MM.1S (cell line): Measurements from ENCODE around the gene CD300LB.
A peak's percentile ranks its signal among the peaks of the same experiment; 100 is the strongest.
"Not testable (repeated sequence)": the region's sequence is repeated elsewhere in the genome, so short reads cannot be mapped to it uniquely, and the experiment has no call there.

Source experiments
- DNase-seq: peaks from one replicate; pipeline ENCODE4 v3.0.0-alpha.2; 2015
- H2AFZ ChIP-seq: fragments of 300-600 bp; sonication (generic); 2 replicates; pipeline ENCODE4 v1.6.0; 2016; ENCODE audit warnings: antibody characterized with exemption, low read length
- H3F3A ChIP-seq: fragments of 300-600 bp; sonication (generic); 2 replicates; pipeline ENCODE4 v1.6.1; 2016; ENCODE audit warnings: mild to moderate bottlenecking, antibody characterized with exemption, low read length, moderate library complexity, mixed read lengths; ENCODE audit not compliant: insufficient read depth
- H3K27ac ChIP-seq: fragments of 300-600 bp; sonication (generic); 2 replicates; pipeline ENCODE4 v1.5.1; 2016; ENCODE audit warnings: mild to moderate bottlenecking, low read length
- H3K27me3 ChIP-seq: fragments of 300-600 bp; sonication (generic); replicated peaks from 2 replicates; pipeline ENCODE4 v1.6.0; 2016; ENCODE audit warnings: low read length; ENCODE audit not compliant: insufficient read depth
- H3K36me3 ChIP-seq: fragments of 300-600 bp; sonication (generic); replicated peaks from 2 replicates; pipeline ENCODE4 v1.6.1; 2016; ENCODE audit warnings: mild to moderate bottlenecking, low read length, mixed read lengths; ENCODE audit not compliant: insufficient read depth
- H3K4me1 ChIP-seq: fragments of 300-600 bp; sonication (generic); 2 replicates; pipeline ENCODE4 v1.6.1; 2016; ENCODE audit warnings: low read length, mixed read lengths
- H3K4me2 ChIP-seq: fragments of 300-600 bp; sonication (generic); 2 replicates; pipeline ENCODE4 v1.6.0; 2016; ENCODE audit warnings: low read depth, low read length
- H3K4me3 ChIP-seq: fragments of 300-600 bp; sonication (generic); 2 replicates; pipeline ENCODE4 v1.5.1; 2016; ENCODE audit warnings: low read length, mixed read lengths
- H3K79me2 ChIP-seq: fragments of 300-600 bp; sonication (generic); 2 replicates; pipeline ENCODE4 v1.6.1; 2016; ENCODE audit warnings: mixed run types, low read length, mixed read lengths
- H3K9ac ChIP-seq: fragments of 300-600 bp; sonication (generic); 2 replicates; pipeline ENCODE4 v1.6.1; 2016; ENCODE audit warnings: low read length, mixed read lengths
- H3K9me2 ChIP-seq: fragments of 300-600 bp; sonication (generic); replicated peaks from 2 replicates; pipeline ENCODE4 v1.6.1; 2016; ENCODE audit warnings: mild to moderate bottlenecking, low read length, mixed read lengths; ENCODE audit not compliant: insufficient read depth
- H3K9me3 ChIP-seq: fragments of 300-600 bp; sonication (generic); replicated peaks from 2 replicates; pipeline ENCODE4 v1.6.1; 2016; ENCODE audit warnings: mild to moderate bottlenecking, low read length, mixed read lengths; ENCODE audit not compliant: insufficient read depth
- H4K20me1 ChIP-seq: fragments of 300-600 bp; sonication (generic); 2 replicates; pipeline ENCODE4 v1.6.1; 2016; ENCODE audit warnings: mild to moderate bottlenecking, low read length, moderate library complexity, mixed read lengths; ENCODE audit not compliant: insufficient read depth
- CTCF ChIP-seq: fragments of 300-600 bp; sonication (generic); IDR thresholded peaks from 2 replicates; pipeline ENCODE4 v1.5.1; 2016; ENCODE audit warnings: antibody characterized with exemption, low read length, mixed read lengths
- EZH2 ChIP-seq: fragments of 300-600 bp; sonication (generic); optimal IDR thresholded peaks from 2 replicates; pipeline ENCODE3; 2017; ENCODE audit warnings: low read depth, mild to moderate bottlenecking, antibody characterized with exemption, low read length, mixed read lengths
- EZH2phosphoT487 ChIP-seq: fragments of 300-600 bp; sonication (generic); IDR thresholded peaks from 2 replicates; pipeline ENCODE4 v1.6.1; 2018; ENCODE audit warnings: antibody characterized with exemption, low read length

Gene CD300LB

GRCh38 chr17:74561586-74561985, 30.3 kb upstream of the CD300LB start:
- H3K4me3 ChIP-seq, result no peak overlapping the region
- H4K20me1 ChIP-seq, result no peaks in the 10 kb centered on the region
- H3F3A ChIP-seq, result no peaks in the 10 kb centered on the region
- DNase-seq, result no peak
- H3K9me3 ChIP-seq, result no peaks in the 10 kb centered on the region
- no peaks in the 10 kb centered on the region for H3K36me3 ChIP-seq
- H2AFZ ChIP-seq, result no peak overlapping the region
- TF ChIP-seq CTCF (no peak), EZH2 (no peak), EZH2phosphoT487 (no peak)
- no peaks in the 10 kb centered on the region for H3K4me1 ChIP-seq
- H3K9ac ChIP-seq, result no peak overlapping the region
- peaks cover 91% of the 10 kb centered on the region for H3K27me3 ChIP-seq
- H3K27ac ChIP-seq, result no peak overlapping the region
- H3K9me2 ChIP-seq, result no peaks in the 10 kb centered on the region
- no peak overlapping the region for H3K4me2 ChIP-seq
- no peaks in the 10 kb centered on the region for H3K79me2 ChIP-seq

GRCh38 chr17:74558882-74559519, 27.7 kb upstream of the CD300LB start:
- H3K4me3 ChIP-seq, result no peak overlapping the region
- no peak overlapping the region for H3K9ac ChIP-seq
- no peaks in the 10 kb centered on the region for H4K20me1 ChIP-seq
- TF ChIP-seq CTCF (no peak), EZH2 (no peak)
- no peak overlapping the region for H3K27ac ChIP-seq
- no peak overlapping the region for H3K4me2 ChIP-seq
- H3K4me1 ChIP-seq, result peaks cover 4% of the 10 kb centered on the region
- H3K9me2 ChIP-seq, result no peaks in the 10 kb centered on the region
- no peak overlapping the region for H2AFZ ChIP-seq
- no peaks in the 10 kb centered on the region for H3K36me3 ChIP-seq
- DNase-seq, result no peak
- H3F3A ChIP-seq, result no peaks in the 10 kb centered on the region
- no peaks in the 10 kb centered on the region for H3K9me3 ChIP-seq
- no peaks in the 10 kb centered on the region for H3K79me2 ChIP-seq
- peaks cover 91% of the 10 kb centered on the region for H3K27me3 ChIP-seq

GRCh38 chr17:74558402-74558801, 27.1 kb upstream of the CD300LB start:
- H3K4me1 ChIP-seq, H4K20me1 ChIP-seq, H3K27ac ChIP-seq, H3K4me3 ChIP-seq, DNase-seq, H3K36me3 ChIP-seq, H3K9me2 ChIP-seq, H3F3A ChIP-seq, H2AFZ ChIP-seq, H3K79me2 ChIP-seq, H3K9me3 ChIP-seq, H3K9ac ChIP-seq, H3K4me2 ChIP-seq: not testable (repeated sequence)
- H3K27me3 ChIP-seq, result peaks cover 91% of the 10 kb centered on the region

- Histone ChIP-seq H3K27ac (no peak overlapping the region), H3K4me3 (no peak overlapping the region), H3K4me2 (peak overlapping the region; percentile 33; the same call in 1 of the 2 replicates), H4K20me1 (no peaks in the 10 kb centered on the region), H2AFZ (no peak overlapping the region), H3K9me2 (no peaks in the 10 kb centered on the region), H3K9ac (no peak overlapping the region), H3K4me1 (peaks cover 4% of the 10 kb centered on the region), H3K79me2 (no peaks in the 10 kb centered on the region), H3F3A (no peaks in the 10 kb centered on the region), H3K9me3 (no peaks in the 10 kb centered on the region), H3K36me3 (no peaks in the 10 kb centered on the region), H3K27me3 (peaks cover 86% of the 10 kb centered on the region)
- no peak for TF ChIP-seq CTCF
- no peak for TF ChIP-seq EZH2phosphoT487
- TF ChIP-seq EZH2, result no peak
- DNase-seq, result no peak
Measured at GRCh38 chr17:74555427-74555940, 24.2 kb upstream of the CD300LB start.
